Measurements from ENCODE around the gene C1D.

DNA sequence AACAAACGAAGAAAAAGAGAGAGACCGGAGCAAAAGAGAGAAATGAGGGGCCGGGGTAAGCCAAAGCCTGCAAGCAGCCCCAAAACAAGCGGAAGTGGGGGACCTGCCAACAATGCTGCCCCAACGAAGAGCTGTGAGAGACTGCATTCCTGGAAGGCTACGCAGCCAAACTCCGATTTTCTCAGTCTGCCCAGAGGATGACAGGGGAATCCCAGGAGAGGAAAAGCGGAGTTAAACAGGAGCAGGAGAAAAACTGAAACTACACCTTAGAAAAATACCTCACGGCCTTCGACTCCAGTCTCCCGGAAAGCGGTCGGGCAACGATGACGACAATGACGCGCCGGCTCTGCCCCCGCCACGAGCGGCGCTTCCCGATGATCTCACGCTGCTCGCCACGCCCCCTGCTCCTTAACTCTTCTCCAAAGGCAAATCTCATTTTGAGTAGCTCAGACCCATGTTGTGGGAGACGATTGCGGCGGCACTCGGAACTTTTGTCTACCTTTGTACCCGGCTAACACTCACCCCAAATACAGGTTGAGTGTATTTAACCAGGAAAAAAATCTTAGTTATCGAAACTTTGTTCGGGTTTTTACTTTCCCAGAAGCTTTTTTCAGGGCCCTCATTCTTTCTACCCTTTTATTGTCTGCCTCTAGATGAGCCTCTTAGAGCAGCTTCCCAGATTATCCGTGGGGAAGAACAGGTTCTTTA lies at the start of gene C1D:
- peak; percentile 16 for TF ChIP-seq CTCF (IDR thresholded peaks at IDR 0.05; ENCODE audit: poor library complexity, severe bottlenecking)
- peak; percentile 77 for TF ChIP-seq EP300 (conservative IDR thresholded peaks at IDR 0.05; ENCODE audit: poor library complexity, severe bottlenecking)

All from neural cell (in vitro differentiated cells).